GM21529 (cell line): ENCODE results near the gene NFIX.

Experiments used
- ATAC-seq: cut with Tn5 transposase; IDR thresholded peaks from one replicate; pipeline ENCODE4 v1.9.1; 2021; ENCODE audit not compliant: unreplicated experiment

Gene NFIX

GRCh38 chr19:12987190-12987589 lies 8.1 kb upstream of the NFIX start:
- ATAC-seq, result no peak

- no peak for ATAC-seq
Measured at GRCh38 chr19:12987781-12988180, 7.5 kb upstream of the NFIX start.

- ATAC-seq, result no peak
Measured at GRCh38 chr19:12990431-12990830, 4.8 kb upstream of the NFIX start.

- ATAC-seq, result no peak
Measured at GRCh38 chr19:12990853-12991252, 4.4 kb upstream of the NFIX start.

- no peak for ATAC-seq
Measured at GRCh38 chr19:12991296-12991695, 4.0 kb upstream of the NFIX start.

GRCh38 chr19:12992729-12993128 lies 2.5 kb upstream of the NFIX start:
- no peak for ATAC-seq

- no peak for ATAC-seq
Measured at GRCh38 chr19:12993562-12993961, 1.7 kb upstream of the NFIX start.

- no peak for ATAC-seq
Measured at GRCh38 chr19:12995596-12996405, 526 bp downstream of the NFIX start.

- no peak for ATAC-seq
Measured at GRCh38 chr19:12996406-12997094, 1.3 kb downstream of the NFIX start.

GRCh38 chr19:12997179-12997966 lies 2.1 kb downstream of the NFIX start:
- ATAC-seq, result no peak

GRCh38 chr19:12997967-12998940 lies 3.0 kb downstream of the NFIX start:
- ATAC-seq, result no peak

- no peak for ATAC-seq
Measured at GRCh38 chr19:13001166-13001501, 5.9 kb downstream of the NFIX start.

GRCh38 chr19:13001502-13002165 lies 6.4 kb downstream of the NFIX start:
- ATAC-seq, result no peak

- no peak for ATAC-seq
Measured at GRCh38 chr19:13002166-13002898, 7.1 kb downstream of the NFIX start.

GRCh38 chr19:13003081-13003480 lies 7.8 kb downstream of the NFIX start:
- ATAC-seq, result no peak

- ATAC-seq, result no peak
Measured at GRCh38 chr19:13004273-13004672, 9.0 kb downstream of the NFIX start.

GRCh38 chr19:13005253-13005652 lies 10.0 kb downstream of the NFIX start:
- no peak for ATAC-seq

GRCh38 chr19:13005861-13006370 lies 10.6 kb downstream of the NFIX start:
- no peak for ATAC-seq
